ENCODE measurements around the gene C1orf53. TPM values are rescaled to one million over a fixed set of nuclear protein-coding genes. Genes with fewer than 3 reads are reported as not detected.
"Not testable (repeated sequence)": the region's sequence is repeated elsewhere in the genome, so short reads cannot be mapped to it uniquely, and the experiment has no call there.

The C1orf53 gene
- 3.0 and 5.1 TPM in 2 replicates for total RNA-seq (2014; rRNA removed; shearing (Covaris generic))
- polyA plus RNA-seq (2015; cell fraction: cytosol; rRNA removed): 2.2 and 2.8 TPM in 2 replicates
- polyA plus RNA-seq (2015; cell fraction: nucleus; rRNA removed): not detected in 2 replicates

DNA sequence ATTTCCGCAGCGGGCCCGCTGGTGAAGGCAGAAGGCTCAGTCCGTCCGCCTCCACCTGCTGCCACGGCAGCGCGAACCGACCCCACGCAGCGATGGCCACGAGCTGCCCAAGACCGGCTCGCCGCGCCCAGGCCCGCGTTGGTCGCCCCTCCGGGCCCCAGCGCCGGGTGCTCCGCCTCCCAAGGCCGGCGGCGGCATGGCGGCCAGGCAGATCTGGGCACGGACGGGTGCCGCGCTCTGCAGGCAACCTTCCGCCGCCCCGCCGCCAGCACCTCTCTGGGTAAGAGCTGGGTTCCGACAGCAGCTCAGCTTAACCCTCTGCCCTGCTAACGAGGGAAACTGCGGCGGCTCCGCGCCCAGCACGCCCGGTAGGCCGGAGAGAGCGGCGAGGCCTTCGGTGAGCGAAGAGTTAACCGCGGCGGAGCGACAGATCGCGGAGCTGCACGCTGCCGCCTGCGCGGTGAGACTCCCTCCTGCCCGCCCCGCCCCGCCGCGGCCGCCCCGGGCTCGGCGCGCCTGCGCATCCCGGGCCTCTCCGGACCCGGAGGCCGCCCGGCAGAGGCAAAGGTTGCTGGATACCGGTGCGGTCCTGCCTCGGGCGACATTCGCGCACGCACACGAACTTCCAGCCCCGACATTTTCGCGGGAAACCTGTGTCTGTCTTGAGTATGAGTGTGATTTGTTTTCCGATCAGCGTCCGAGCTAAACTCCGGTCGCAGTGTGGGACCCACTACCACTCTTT lies at the start of gene C1orf53:
C1orf53 (plus strand) TSS at position 177 of the 742 bp plus-strand sequence; CDS start at position 197, 20 bp downstream.
- in situ Hi-C loops (cut with HindIII; ENCODE audit: low pct_unique_long_range_greater_than_20kb, low sequenced_read_pairs): no loop called here
- peak; percentile 86 for DNase-seq (ENCODE audit: low read depth, low spot score)

DNA sequence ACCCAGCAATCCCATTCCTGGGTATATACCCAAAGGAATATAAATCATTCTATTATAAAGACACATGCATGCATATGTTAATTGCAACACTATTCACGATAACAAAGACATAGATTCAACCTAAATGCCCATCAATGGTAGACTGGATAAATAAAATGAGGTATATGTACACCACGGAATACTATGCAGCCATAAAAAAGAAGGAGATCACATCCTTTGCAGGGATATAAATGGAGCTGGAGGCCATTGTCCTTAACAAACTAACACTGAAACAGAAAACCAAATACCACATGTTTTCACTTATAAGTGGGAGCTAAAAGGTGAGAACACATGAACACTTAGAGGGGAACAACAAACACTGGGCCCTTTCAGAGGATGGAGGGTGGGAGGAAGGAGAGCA lies 46.7 kb upstream of the C1orf53 start:
- in situ Hi-C loops (cut with HindIII; ENCODE audit: low pct_unique_long_range_greater_than_20kb, low sequenced_read_pairs); DNase-seq (ENCODE audit: low read depth, low spot score): not testable (repeated sequence)

DNA sequence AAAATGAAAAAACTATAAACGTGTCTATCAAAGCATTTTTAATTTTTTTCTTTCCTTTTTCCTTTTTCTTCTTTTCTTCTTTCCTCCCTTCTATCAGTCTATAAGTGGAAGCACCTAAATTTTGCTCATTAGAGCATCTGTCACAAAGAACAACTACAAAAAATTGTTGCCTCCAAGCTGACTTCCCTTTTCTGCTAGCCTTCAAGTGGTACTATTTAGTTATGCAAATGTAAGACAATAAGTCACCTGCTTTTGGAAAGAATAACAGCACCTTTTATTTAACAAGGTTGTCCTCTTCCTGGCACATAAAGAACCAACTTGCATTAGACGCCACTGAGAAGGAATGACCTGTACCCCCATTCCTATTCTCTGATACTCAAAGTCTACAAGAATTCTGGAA lies 45.0 kb upstream of the C1orf53 start:
- no peak for DNase-seq (ENCODE audit: low read depth, low spot score)
- in situ Hi-C loops (cut with HindIII; ENCODE audit: low pct_unique_long_range_greater_than_20kb, low sequenced_read_pairs): no loop called here

DNA sequence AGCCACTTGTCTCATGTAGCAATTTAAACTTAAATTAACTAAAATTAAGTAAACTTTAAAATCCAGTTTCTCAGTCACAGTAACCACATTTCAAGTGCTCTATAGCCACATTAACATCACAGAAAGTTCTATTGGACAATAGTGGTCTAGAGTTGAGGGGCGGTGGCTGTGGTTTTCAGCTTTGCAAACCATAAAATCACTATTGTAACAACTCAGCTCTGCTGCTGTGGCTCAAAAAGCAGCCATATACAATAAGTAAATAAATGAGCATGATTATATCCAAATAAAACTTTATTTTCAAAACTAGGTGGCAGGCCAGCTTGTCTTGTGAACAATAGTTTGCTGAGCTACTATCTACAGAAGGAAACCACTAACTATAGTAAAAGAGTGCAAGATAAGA lies 43.4 kb upstream of the C1orf53 start:
- in situ Hi-C loops (cut with HindIII; ENCODE audit: low pct_unique_long_range_greater_than_20kb, low sequenced_read_pairs): no loop called here
- DNase-seq (ENCODE audit: low read depth, low spot score): no peak

DNA sequence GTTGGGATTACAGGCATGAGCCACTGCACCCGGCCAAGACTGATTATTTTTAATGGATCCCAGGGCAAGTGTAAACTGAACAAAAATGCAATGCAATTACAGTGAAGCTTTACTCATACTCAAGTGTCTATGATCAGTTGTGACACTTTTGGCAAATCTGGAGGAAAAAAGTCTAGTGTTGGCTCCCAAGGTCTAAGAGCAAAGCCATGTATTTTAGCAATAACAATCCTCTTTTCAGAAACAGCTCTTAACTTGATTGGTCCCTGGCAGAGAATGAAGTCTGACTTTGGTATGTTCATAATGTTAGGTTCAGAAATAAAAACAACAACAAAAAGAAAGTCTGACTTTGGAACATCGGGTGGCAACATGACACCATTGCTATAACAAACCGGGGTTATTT lies 40.2 kb upstream of the C1orf53 start:
- no peak for DNase-seq (ENCODE audit: low read depth, low spot score)
- in situ Hi-C loops (cut with HindIII; ENCODE audit: low pct_unique_long_range_greater_than_20kb, low sequenced_read_pairs): no loop called here

DNA sequence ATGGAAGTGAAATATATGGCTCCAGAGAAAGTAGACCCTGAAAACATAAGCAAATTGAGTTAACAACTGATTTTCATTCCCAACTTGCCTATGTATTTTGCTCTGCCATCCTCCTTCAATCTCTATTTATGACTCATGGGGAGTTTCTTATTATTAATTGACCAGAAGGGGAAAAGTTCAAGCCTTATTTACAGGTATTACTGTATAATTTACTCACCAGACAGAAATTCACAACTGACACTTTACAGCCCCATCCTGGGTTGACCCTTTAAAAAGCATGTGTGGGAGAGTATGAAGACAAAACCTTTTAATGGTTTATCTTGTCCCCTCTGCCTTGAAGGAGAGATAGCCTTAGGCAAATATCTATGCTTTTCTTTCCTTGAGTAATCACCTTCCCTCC lies 39.8 kb upstream of the C1orf53 start:
- in situ Hi-C loops (cut with HindIII; ENCODE audit: low pct_unique_long_range_greater_than_20kb, low sequenced_read_pairs): no loop called here
- DNase-seq (ENCODE audit: low read depth, low spot score): no peak

DNA sequence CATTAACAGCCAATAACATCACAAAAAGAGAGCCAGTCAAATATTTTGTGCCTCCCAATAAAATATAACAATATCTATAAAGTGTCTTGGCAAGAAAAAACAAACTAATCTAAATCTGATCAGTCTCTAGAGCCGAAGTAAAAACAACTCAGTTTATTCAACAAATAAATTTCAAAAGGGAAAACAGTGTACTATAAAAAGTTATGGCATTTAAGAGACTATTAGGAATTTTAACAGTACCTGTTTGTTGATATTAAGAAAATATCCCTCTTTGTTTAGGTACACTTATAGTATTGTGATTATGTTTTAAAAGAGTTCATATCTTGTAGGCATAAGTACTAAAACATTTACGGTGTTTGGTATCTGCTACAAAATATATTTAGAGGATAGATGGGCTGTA lies 36.6 kb upstream of the C1orf53 start:
- in situ Hi-C loops (cut with HindIII; ENCODE audit: low pct_unique_long_range_greater_than_20kb, low sequenced_read_pairs): no loop called here
- no peak for DNase-seq (ENCODE audit: low read depth, low spot score)

DNA sequence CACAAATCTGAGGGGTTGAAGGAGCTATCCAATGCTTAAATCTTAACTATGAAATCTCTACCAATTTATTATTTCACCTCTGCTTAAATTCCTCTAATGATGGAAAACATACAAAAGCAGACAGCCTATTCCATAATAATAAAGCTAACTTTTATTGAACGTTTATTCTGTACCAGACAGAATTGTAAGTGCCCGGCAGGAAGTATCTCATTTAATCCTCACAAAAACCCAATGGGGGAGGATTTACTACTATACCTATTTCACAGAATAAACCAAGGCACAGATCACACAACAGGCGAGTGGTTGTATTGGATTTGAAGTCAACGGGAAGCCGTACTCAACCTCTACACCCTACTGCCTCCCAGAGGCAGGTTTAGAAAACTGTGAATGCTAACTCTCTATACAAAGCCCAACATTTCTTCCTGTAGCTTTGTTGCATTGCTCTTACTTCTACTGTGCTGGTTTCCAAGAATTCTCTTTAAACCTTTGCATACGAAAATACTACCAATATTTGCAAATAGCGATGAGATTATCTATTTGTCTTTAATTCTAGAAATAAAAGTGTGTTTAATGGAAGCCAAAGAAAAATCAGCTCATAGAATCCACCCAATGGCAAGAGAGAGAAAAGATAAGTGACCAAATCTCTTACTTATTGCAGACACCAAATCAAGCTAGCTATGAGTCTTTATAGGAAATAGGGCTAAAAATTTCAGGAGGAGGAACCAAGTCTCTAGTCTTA lies 33.5 kb upstream of the C1orf53 start:
- DNase-seq (ENCODE audit: low read depth, low spot score): peak; percentile 75
- in situ Hi-C loops (cut with HindIII; ENCODE audit: low pct_unique_long_range_greater_than_20kb, low sequenced_read_pairs): no loop called here

DNA sequence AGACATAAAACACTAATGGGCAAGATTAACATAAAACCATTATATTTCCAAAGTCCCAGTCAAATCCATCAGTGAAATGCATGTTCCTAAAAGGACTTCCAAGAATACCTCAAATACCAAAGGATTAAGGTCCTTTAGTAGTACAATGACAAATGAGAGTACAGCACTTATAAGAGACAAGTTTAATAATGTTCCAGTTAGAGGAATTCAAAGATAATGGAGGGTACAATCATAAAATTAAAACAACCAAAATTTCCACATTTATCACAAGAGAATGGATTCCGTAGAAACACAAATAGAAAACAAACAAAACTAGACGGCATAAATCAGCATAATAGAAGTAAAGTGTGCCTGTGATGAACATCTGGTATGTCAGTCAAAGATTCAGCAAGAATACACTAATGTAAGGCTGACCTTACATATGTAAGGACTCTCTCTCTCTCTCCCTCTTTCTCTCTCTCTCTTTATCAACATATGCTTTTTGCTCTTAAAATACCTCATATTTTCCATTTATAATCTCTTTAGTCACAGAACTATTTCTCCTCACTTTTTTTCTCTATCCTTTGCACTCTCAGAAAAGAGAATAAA lies 32.8 kb upstream of the C1orf53 start:
- in situ Hi-C loops (cut with HindIII; ENCODE audit: low pct_unique_long_range_greater_than_20kb, low sequenced_read_pairs): no loop called here
- no peak for DNase-seq (ENCODE audit: low read depth, low spot score)

DNA sequence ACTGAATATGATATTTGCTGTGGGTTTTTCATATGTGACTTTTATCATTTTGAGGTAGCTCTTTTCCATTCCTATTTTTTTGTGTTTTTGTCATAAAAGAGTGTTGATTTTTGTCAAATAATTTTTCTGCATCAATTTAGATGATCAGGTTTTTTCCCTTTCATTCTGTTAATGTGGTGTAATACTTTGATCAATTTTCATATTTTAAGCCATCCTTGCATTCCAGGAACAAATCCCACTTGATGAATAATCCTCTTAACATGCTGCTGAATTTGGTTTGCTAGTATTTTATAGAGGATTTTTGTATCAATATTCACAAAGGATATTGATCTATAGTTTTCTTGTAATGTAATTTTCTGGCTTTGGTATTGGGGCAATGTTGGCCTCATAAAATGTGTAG lies 25.5 kb upstream of the C1orf53 start:
- in situ Hi-C loops (cut with HindIII; ENCODE audit: low pct_unique_long_range_greater_than_20kb, low sequenced_read_pairs): no loop called here
- no peak for DNase-seq (ENCODE audit: low read depth, low spot score)

DNA sequence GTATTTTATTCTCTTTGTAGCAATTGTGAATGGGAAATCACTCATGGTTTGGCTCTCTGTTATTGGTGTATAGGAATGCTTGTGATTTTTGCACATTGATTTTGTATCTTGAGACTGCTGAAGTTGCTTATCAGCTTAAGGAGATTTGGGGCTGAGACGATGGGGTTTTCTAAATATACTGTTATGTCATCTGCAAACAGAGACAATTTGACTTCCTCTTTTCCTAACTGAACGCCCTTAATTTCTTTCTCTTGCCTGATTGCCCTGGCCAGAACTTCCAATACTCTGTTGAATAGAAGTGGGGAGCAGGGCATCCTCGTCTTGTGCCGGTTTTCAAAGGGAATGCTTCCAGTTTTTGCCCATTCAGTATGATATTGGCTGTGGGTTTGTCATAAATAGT lies 22.0 kb upstream of the C1orf53 start:
- in situ Hi-C loops (cut with HindIII; ENCODE audit: low pct_unique_long_range_greater_than_20kb, low sequenced_read_pairs); DNase-seq (ENCODE audit: low read depth, low spot score): not testable (repeated sequence)

DNA sequence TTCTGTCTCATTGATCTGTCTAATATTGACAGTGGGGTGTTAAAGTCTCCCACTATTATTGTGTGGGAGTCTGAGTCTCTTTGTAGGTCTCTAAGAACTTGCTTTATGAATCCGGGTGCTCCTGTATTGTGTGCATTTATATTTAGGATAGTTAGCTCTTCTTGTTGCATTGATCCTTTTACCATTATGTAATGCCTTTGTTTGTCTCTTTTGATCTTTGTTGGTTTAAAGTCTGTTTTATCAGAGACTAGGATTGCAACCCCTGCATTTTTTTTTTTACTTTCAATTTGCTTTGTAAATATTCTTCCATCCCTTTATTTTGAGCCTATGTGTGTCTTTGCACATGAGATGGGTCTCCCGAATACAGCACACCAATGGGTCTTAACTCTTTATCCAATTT lies 20.2 kb upstream of the C1orf53 start:
- in situ Hi-C loops (cut with HindIII; ENCODE audit: low pct_unique_long_range_greater_than_20kb, low sequenced_read_pairs); DNase-seq (ENCODE audit: low read depth, low spot score): not testable (repeated sequence)

DNA sequence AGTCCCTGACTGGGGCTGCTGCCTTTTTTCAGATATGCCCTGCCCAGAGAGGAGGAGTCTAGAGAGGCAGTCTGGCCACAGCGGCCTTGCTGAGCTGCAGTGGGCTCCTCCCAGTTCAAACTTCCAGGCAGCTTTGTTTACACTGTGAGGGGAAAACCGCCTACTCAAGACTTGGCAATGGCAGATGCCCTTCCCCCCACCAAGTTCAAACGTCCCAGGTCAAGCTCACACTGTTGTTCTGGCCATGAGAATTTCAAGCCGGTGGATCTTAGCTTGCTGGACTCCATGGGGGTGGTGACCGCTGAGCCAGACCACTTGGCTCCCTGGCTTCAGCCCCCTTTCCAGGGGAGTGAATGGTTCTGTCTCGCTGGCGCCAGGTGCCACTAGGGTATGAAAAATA lies 18.3 kb upstream of the C1orf53 start:
- in situ Hi-C loops (cut with HindIII; ENCODE audit: low pct_unique_long_range_greater_than_20kb, low sequenced_read_pairs): no loop called here
- no peak for DNase-seq (ENCODE audit: low read depth, low spot score)

DNA sequence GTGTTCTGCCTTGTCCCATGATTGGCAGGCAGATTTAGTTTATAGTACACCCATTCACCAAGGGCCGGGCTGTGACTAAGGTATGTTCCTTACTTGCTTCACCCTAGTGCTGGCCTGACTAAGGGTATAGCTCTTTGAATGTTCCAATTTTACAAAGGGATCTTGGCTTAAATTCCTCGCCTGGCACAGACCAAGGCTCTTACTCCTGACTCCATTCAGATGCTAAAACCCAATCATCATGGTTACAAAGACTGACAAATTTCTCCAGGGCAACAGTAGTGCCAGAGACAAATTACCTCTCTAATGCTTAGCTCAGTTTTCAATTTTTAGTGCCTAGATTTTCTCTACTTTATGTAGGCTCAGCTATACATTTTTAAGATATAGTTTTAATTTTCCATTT lies 11.5 kb upstream of the C1orf53 start:
- in situ Hi-C loops (cut with HindIII; ENCODE audit: low pct_unique_long_range_greater_than_20kb, low sequenced_read_pairs): no loop called here
- no peak for DNase-seq (ENCODE audit: low read depth, low spot score)

DNA sequence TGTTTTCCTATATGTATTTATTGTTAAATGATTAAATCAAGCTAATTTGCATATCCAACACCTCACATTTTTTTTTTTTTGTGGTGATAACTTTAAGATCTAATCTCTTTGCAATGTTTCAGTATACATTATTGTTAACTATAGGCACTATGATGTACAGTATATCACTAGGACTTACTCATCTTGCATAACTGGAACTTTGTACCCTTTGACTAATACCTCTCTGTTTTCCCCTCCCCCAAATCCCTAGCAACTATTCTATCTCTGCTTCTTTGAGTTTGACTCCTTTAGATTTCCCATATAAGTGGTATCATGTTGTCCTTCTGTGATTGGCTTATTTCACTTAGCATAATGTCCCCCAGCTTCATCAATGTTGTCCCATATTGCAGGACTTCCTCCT lies 9.7 kb upstream of the C1orf53 start:
- in situ Hi-C loops (cut with HindIII; ENCODE audit: low pct_unique_long_range_greater_than_20kb, low sequenced_read_pairs): no loop called here
- DNase-seq (ENCODE audit: low read depth, low spot score): no peak

DNA sequence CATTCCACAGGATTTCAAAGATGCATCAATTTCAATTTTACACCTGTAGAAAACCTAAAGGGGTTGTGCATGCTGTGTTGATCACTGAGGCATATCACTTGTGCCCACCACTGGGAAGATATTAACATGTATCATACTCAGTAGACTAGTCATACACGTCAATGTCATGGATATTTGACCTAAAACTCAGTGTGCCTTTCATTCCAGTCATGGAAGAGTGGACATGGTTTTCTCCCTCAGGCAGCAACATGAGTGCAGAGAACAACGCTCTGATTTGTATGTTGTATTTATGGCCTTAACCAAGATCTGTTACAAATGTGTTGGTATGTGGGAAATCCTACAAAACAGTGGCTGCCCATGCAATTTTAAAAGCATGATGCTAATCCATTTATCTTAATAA lies 6.1 kb upstream of the C1orf53 start:
- no peak for DNase-seq (ENCODE audit: low read depth, low spot score)
- in situ Hi-C loops (cut with HindIII; ENCODE audit: low pct_unique_long_range_greater_than_20kb, low sequenced_read_pairs): no loop called here

DNA sequence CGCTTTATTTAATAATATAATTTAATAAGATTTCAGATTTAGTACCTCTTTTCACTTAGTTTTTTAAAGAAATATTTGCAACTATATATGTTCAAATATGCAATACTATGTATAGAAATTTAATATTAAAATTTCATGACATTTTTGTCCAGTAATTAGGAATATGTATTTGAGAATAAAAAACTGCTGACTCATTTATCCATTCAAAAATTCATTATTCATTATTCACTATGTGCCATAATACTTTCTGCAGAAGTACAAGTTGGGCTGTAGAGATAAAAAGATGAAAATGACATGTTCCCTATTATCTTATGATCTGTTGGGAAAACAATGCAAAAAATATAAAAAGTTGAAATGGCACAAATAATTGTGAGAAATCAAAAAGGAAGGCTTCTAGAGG lies 3.4 kb upstream of the C1orf53 start:
- no peak for DNase-seq (ENCODE audit: low read depth, low spot score)
- in situ Hi-C loops (cut with HindIII; ENCODE audit: low pct_unique_long_range_greater_than_20kb, low sequenced_read_pairs): no loop called here

DNA sequence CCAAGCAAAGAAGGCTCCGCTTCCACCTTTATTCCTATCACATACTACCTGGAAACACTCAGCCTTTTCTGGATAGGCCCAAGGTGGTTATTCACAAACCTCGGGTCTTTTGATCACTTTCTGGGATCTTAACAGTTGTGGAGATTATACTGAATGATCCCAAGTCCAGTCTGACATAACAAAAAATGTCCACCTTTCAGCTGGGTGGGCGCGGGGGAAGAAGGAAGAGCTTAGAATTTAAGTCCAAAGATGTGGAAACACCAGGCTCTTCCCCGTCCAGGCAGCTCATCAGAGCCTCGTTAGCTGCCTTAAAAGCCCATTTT lies 338 bp upstream of the C1orf53 start:
- DNase-seq (ENCODE audit: low read depth, low spot score): no peak
- in situ Hi-C loops (cut with HindIII; ENCODE audit: low pct_unique_long_range_greater_than_20kb, low sequenced_read_pairs): no loop called here

DNA sequence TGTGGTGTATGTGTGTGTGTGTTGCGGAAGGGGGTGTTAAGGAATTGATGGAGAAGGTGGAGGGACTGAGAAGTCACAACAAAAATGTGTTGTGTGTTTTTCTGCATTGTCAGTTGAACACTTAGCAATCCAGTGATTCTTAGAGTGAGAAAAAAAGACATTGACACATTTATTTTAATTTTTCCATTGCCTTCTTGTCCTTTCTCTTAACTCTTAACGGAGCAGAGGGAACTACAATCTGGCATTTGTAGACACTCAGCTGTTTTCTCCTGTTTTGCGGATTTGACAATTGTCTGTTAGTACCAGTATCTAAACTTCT lies 725 bp downstream of the C1orf53 start:
- DNase-seq (ENCODE audit: low read depth, low spot score): no peak
- in situ Hi-C loops (cut with HindIII; ENCODE audit: low pct_unique_long_range_greater_than_20kb, low sequenced_read_pairs): no loop called here

All from SK-MEL-5 (cell line).